AG10803 (cell line): Measurements from ENCODE around the gene ATP5MK.

Source experiments
- DNase-seq: peaks from one replicate; pipeline ENCODE4 v3.0.0; 2010; ENCODE audit warnings: low read depth
- H3K4me3 ChIP-seq: 2 replicates; pipeline ENCODE4 v1.5.1; 2011; ENCODE audit warnings: mild to moderate bottlenecking, low read length, control low read depth
- TF ChIP-seq, protein P1 (sequence below): conservative IDR thresholded peaks from 2 replicates; pipeline ENCODE4 v1.5.1; 2011; ENCODE audit warnings: mild to moderate bottlenecking, low read length, control low read depth, inconsistent platforms

The ATP5MK gene, protein sequence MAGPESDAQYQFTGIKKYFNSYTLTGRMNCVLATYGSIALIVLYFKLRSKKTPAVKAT

DNA sequence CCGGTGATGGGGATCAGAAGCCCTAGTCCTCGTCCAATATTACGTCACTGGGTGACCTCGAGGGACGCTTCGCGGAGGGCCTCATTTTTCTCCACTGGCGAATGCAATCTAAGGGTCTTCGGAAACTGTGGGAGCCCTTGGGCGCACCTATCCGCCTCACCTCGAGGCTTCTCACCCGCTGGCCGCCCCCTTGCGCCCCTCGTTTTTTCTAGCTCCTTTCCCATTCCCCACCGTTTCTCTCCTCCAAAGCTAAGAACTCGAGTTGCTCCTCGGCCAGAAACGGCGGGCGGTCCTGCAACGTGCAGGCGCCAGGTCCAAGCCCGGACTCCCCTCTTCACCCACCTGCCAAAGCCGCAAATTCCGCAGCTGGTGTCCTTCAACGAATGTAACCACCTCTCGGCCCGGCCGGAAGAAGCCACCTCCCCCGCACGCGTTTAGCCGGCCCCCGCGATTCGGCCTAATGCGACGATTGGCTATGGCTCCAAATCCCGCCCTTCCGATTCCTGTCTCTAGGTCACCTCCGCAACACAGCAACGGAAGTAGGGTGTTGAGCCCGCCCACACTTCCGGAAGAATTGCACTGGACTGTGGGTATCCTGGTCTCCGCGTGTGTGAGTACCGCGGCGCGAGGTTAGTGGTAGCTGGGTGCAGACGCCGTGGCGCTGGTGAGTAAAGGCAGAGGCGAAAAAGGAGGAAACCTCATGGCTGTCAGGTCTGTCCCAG is at the start of gene ATP5MK, which contains the start of gene PDCD11:
Gene ATP5MK (minus strand): TSS at position 409 of the 722 bp plus-strand sequence. CDS start 4,018 bp downstream, outside the sequence.
Gene PDCD11 (plus strand): TSS at position 560 of the 722 bp plus-strand sequence. CDS start 1,801 bp downstream, outside the sequence.
- TF ChIP-seq, protein P1, sequence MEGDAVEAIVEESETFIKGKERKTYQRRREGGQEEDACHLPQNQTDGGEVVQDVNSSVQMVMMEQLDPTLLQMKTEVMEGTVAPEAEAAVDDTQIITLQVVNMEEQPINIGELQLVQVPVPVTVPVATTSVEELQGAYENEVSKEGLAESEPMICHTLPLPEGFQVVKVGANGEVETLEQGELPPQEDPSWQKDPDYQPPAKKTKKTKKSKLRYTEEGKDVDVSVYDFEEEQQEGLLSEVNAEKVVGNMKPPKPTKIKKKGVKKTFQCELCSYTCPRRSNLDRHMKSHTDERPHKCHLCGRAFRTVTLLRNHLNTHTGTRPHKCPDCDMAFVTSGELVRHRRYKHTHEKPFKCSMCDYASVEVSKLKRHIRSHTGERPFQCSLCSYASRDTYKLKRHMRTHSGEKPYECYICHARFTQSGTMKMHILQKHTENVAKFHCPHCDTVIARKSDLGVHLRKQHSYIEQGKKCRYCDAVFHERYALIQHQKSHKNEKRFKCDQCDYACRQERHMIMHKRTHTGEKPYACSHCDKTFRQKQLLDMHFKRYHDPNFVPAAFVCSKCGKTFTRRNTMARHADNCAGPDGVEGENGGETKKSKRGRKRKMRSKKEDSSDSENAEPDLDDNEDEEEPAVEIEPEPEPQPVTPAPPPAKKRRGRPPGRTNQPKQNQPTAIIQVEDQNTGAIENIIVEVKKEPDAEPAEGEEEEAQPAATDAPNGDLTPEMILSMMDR: peak; percentile 40
- H3K4me3 ChIP-seq: peak within 1 kb of the TSS; percentile 73
- peak; percentile 97 for DNase-seq

DNA sequence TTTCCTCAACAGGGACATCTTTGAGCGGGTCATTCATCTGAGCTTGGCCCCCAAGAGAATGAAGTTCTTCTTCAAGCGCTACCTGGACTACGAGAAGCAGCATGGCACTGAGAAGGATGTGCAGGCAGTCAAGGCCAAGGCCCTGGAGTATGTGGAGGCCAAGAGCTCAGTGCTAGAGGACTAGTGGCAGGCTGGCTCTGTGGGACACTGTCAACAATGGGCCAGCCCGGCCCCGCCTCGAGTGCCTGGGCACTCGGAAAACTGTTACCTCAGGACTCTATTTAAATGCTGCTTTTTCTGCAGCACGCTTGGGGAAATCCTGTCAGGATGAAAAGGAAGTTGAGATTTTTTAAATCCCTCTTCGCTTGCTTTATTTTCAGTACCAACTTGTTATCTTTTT is 49.1 kb upstream of the ATP5MK start:
- no peak overlapping the region for H3K4me3 ChIP-seq
- no peak for DNase-seq
- TF ChIP-seq, protein P1: no peak

DNA sequence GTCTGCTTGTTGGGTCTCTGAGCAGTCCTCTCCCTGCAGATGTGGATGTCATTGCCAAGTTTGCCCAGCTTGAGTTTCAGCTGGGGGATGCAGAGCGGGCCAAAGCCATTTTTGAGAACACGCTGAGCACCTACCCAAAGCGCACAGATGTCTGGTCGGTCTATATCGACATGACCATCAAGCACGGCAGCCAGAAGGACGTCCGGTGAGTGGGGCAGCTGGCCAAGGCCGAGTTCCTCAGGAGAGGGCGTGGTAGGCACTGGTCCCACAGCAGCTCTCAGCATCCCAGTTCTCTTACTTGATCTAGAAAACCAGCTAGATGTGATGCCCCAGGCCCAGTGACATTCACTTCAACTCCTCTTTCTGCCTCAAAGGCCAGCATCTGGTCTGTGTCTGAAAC is 48.2 kb upstream of the ATP5MK start:
- no peak for DNase-seq
- H3K4me3 ChIP-seq: no peak overlapping the region
- TF ChIP-seq, protein P1: no peak

DNA sequence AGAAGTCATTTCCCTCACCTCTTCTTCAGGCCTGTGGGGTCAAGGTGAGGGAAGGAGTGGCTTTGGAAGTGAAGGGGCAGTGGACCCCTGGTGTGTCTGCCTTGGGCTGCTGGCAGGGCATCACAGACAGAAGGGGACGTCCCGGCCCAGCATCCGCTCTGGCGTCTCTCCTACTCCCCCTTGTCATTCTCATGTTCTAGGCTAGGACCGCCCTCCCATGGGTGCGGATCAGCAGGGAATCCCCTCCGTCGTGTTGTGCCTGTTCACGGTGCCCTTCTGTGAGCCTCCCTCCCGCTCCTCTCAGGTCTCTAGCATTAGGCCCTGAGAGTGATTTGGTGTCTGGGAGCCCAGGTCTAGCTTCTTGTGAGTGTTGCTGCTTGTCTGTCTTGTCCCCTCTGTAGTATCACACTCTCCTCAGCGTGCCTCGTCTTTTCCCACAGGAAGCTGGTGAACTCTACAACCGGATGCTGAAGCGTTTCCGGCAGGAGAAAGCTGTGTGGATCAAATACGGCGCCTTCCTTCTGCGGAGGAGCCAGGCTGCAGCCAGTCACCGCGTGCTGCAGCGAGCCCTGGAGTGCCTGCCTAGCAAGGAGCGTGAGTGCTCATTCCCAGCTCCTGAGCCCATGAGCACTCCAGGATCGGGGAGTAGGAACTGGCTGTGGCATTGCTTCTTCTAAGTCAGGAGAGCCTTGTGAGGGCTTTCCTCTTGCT is 47.4 kb upstream of the ATP5MK start:
- TF ChIP-seq, protein P1: no peak
- no peak for DNase-seq
- no peak overlapping the region for H3K4me3 ChIP-seq

DNA sequence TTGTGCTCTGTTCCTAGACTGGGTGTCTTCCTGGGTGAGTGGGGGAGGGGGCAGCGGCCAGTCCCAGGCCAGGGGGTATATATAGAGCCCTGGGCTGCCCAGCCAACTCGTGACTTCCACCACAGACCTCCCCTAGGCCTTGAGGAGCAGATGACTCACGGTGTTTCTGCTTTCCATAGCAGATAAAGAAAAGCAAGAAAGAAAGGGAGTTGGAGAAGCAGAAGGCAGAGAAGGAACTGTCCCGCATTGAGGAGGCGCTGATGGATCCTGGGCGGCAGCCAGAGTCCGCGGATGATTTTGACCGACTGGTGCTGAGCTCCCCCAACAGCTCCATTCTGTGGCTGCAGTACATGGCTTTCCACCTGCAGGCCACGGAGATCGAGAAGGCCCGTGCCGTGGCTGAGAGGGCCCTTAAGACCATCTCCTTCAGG is 45.8 kb upstream of the ATP5MK start:
- TF ChIP-seq, protein P1: no peak
- H3K4me3 ChIP-seq: no peak overlapping the region
- DNase-seq: no peak

DNA sequence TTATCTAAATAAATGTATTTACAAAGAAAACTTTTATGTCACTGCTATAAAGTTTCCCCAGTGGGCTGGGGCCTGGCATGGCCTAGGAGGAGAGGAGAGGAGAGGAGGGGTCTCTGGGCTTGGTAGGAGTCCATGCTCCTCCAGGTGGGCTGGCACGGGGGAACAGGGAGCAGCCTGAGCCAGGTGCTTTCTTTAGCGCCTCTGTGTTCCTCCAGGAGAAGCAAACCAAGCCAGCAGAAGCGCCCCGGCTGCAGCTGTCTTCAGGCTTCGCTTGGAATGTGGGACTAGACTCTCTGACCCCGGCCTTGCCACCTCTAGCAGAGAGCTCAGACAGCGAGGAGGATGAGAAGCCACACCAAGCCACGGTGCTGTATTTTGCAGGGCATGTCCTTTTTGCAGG is 45.3 kb upstream of the ATP5MK start:
- H3K4me3 ChIP-seq: no peak overlapping the region
- TF ChIP-seq, protein P1: no peak
- no peak for DNase-seq

DNA sequence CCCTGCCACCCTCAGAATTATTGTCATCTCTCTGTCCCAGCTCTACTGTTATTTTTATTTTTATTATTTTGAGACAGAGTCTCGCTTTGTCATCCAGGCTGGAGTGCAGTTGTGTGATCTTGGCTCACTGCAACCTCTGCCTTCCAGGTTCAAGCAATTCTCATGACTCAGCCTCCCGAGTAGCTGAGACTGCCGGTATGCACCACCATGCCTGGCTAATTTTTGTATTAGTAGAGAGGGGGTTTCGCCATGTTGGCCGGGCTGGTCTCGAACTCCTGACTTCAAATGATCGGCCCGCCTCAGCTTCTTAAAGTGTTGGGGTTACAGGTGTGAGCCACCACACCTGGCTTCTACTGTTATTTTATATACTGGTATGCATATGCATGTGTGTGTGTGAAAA is 44.9 kb upstream of the ATP5MK start:
- no peak for DNase-seq
- no peak overlapping the region for H3K4me3 ChIP-seq
- TF ChIP-seq, protein P1: no peak
